ENCODE measurements around the gene CERK. TPM values are rescaled to one million over a fixed set of nuclear protein-coding genes. Genes with fewer than 3 reads are reported as not detected.
"Not testable (repeated sequence)": the region's sequence is repeated elsewhere in the genome, so short reads cannot be mapped to it uniquely, and the experiment has no call there.

Gene CERK
- total RNA-seq, 2 experiments from 2014 or later: 54.4 to 55.0 TPM

- Mint-ChIP-seq H3K4me3 (no peak overlapping the region), H3K27me3 (no peaks in the 10 kb centered on the region), H3K27ac (no peak overlapping the region), H3K36me3 (no peaks in the 10 kb centered on the region), H3K9me3 (no peaks in the 10 kb centered on the region), H3K4me1 (ENCODE audit: low read depth) (no peaks in the 10 kb centered on the region)
- intact Hi-C loops (cut with micrococcal nuclease): no loop called here
- ChIA-PET POLR2A (no interaction called here), CTCF (interaction anchor here (1.2 kb wide), 1 partner anchor 77 kb away, joined by 6 read pairs; no protein-coding TSS in a partner anchor)
- no peak for DNase-seq
Observed at GRCh38 chr22:46640293-46641055, 97.6 kb downstream of the CERK start.

- H3K4me3 Mint-ChIP-seq: no peak overlapping the region
- POLR2A ChIA-PET: no interaction called here
- no peaks in the 10 kb centered on the region for H3K36me3 Mint-ChIP-seq
- no peak overlapping the region for H3K27ac Mint-ChIP-seq
- CTCF ChIA-PET: interaction anchor here (1.2 kb wide), 1 partner anchor 77 kb away, joined by 6 read pairs; no protein-coding TSS in a partner anchor
- no peaks in the 10 kb centered on the region for H3K27me3 Mint-ChIP-seq
- no peak for DNase-seq
- H3K9me3 Mint-ChIP-seq: no peaks in the 10 kb centered on the region
- no peaks in the 10 kb centered on the region for H3K4me1 Mint-ChIP-seq (ENCODE audit: low read depth)
- intact Hi-C loops (cut with micrococcal nuclease): no loop called here
Observed at GRCh38 chr22:46639843-46640242, 98.2 kb downstream of the CERK start.

- H3K27ac Mint-ChIP-seq: no peak overlapping the region
- no peak for DNase-seq
- no peaks in the 10 kb centered on the region for H3K9me3 Mint-ChIP-seq
- POLR2A ChIA-PET: no interaction called here
- H3K4me1 Mint-ChIP-seq (ENCODE audit: low read depth): no peaks in the 10 kb centered on the region
- no peaks in the 10 kb centered on the region for H3K36me3 Mint-ChIP-seq
- CTCF ChIA-PET: no interaction called here
- H3K4me3 Mint-ChIP-seq: no peak overlapping the region
- no peaks in the 10 kb centered on the region for H3K27me3 Mint-ChIP-seq
- intact Hi-C loops (cut with micrococcal nuclease): no loop called here
Observed at GRCh38 chr22:46638601-46639431, 99.2 kb downstream of the CERK start.

GRCh38 chr22:46637711-46638600 lies 100.1 kb downstream of the CERK start:
- no peaks in the 10 kb centered on the region for H3K4me1 Mint-ChIP-seq (ENCODE audit: low read depth)
- no peaks in the 10 kb centered on the region for H3K9me3 Mint-ChIP-seq
- CTCF ChIA-PET: no interaction called here
- H3K4me3 Mint-ChIP-seq: no peak overlapping the region
- DNase-seq: no peak
- no peaks in the 10 kb centered on the region for H3K36me3 Mint-ChIP-seq
- intact Hi-C loops (cut with micrococcal nuclease): no loop called here
- H3K27me3 Mint-ChIP-seq: no peaks in the 10 kb centered on the region
- POLR2A ChIA-PET: no interaction called here
- H3K27ac Mint-ChIP-seq: no peak overlapping the region

- Mint-ChIP-seq H3K9me3 (no peaks in the 10 kb centered on the region), H3K4me1 (ENCODE audit: low read depth) (no peaks in the 10 kb centered on the region), H3K4me3 (no peak overlapping the region), H3K27ac (no peak overlapping the region), H3K36me3 (no peaks in the 10 kb centered on the region), H3K27me3 (no peaks in the 10 kb centered on the region)
- intact Hi-C loops (cut with micrococcal nuclease): no loop called here
- POLR2A ChIA-PET: no interaction called here
- DNase-seq: no peak
- CTCF ChIA-PET: interaction anchor here (0.9 to 1.5 kb wide), 3 partner anchors 20 to 73 kb away, joined by 3 to 7 read pairs (median 3); no protein-coding TSS in a partner anchor
Observed at GRCh38 chr22:46636221-46637002, 101.6 kb downstream of the CERK start.

GRCh38 chr22:46635756-46636155 lies 102.3 kb downstream of the CERK start:
- ChIA-PET CTCF (interaction anchor here (0.9 to 1.5 kb wide), 3 partner anchors 20 to 72 kb away, joined by 3 to 7 read pairs (median 3); no protein-coding TSS in a partner anchor), POLR2A (no interaction called here)
- H3K9me3 Mint-ChIP-seq: no peaks in the 10 kb centered on the region
- no peak overlapping the region for H3K4me3 Mint-ChIP-seq
- no peaks in the 10 kb centered on the region for H3K4me1 Mint-ChIP-seq (ENCODE audit: low read depth)
- H3K27me3 Mint-ChIP-seq: no peaks in the 10 kb centered on the region
- no peaks in the 10 kb centered on the region for H3K36me3 Mint-ChIP-seq
- DNase-seq: no peak
- H3K27ac Mint-ChIP-seq: no peak overlapping the region
- intact Hi-C loops (cut with micrococcal nuclease): no loop called here

GRCh38 chr22:46634973-46635685 lies 102.9 kb downstream of the CERK start:
- H3K9me3 Mint-ChIP-seq; H3K27me3 Mint-ChIP-seq; H3K27ac Mint-ChIP-seq; H3K36me3 Mint-ChIP-seq; intact Hi-C loops (cut with micrococcal nuclease); H3K4me1 Mint-ChIP-seq (ENCODE audit: low read depth); DNase-seq; POLR2A ChIA-PET; H3K4me3 Mint-ChIP-seq: not testable (repeated sequence)
- CTCF ChIA-PET: interaction anchor here (0.9 kb wide), 1 partner anchor 46 kb away, joined by 3 read pairs; no protein-coding TSS in a partner anchor

Other genes starting within 250 kb of the CERK start
- gene CELSR1, start 200.6 kb downstream of the CERK start, total RNA-seq: under 1 TPM; 0.24 to 0.36 TPM
- 10 to 100 TPM; 50.4 to 52.0 TPM for gene GRAMD4, start 117.9 kb downstream of the CERK start, total RNA-seq
- gene TBC1D22A, start 24.4 kb upstream of the CERK start, total RNA-seq: 10 to 100 TPM; 33.2 to 34.9 TPM

Measured in activated CD4-positive, alpha-beta memory T cell treated with anti-CD3 and anti-CD28 coated beads for 36 hours (primary cell).